ENCODE data around the gene FREY1.

FREY1 gene

GRCh38 chr11:45876401-45876800, 30.7 kb downstream of the FREY1 start:
- Histone ChIP-seq H3K9ac (no peak overlapping the region), H3K27ac (no peak overlapping the region), H3K4me2 (ENCODE audit: low read length) (no peak overlapping the region), H3K79me2 (no peaks in the 10 kb centered on the region), H3K9me3 (ENCODE audit: control insufficient read depth, low read length) (no peaks in the 10 kb centered on the region), H3K27me3 (ENCODE audit: control insufficient read depth, insufficient read depth, low read length) (no peaks in the 10 kb centered on the region), H3K4me1 (no peaks in the 10 kb centered on the region), H3K4me3 (ENCODE audit: low read depth, low read length) (no peak overlapping the region), H2AFZ (no peak overlapping the region), H3K36me3 (ENCODE audit: control insufficient read depth, insufficient read depth, low read length) (no peaks in the 10 kb centered on the region)
- no peak for TF ChIP-seq CTCF (IDR thresholded peaks at IDR 0.05)

GRCh38 chr11:45872651-45873356, 34.3 kb downstream of the FREY1 start:
- TF ChIP-seq CTCF (IDR thresholded peaks at IDR 0.05), result peak; percentile 51
- Histone ChIP-seq H3K9ac (no peak overlapping the region), H3K36me3 (ENCODE audit: control insufficient read depth, insufficient read depth, low read length) (no peaks in the 10 kb centered on the region), H3K4me3 (ENCODE audit: low read depth, low read length) (no peak overlapping the region), H2AFZ (no peak overlapping the region), H3K27me3 (ENCODE audit: control insufficient read depth, insufficient read depth, low read length) (no peaks in the 10 kb centered on the region), H3K4me2 (ENCODE audit: low read length) (no peak overlapping the region), H3K27ac (no peak overlapping the region), H3K9me3 (ENCODE audit: control insufficient read depth, low read length) (no peaks in the 10 kb centered on the region), H3K4me1 (no peaks in the 10 kb centered on the region), H3K79me2 (no peaks in the 10 kb centered on the region)

- no peak for TF ChIP-seq CTCF (IDR thresholded peaks at IDR 0.05)
These were observed 35.4 kb downstream of the FREY1 start for GRCh38 chr11:45871638-45872037.

GRCh38 chr11:45870706-45871105, 36.4 kb downstream of the FREY1 start:
- no peaks in the 10 kb centered on the region for H3K4me1 ChIP-seq
- no peaks in the 10 kb centered on the region for H3K27me3 ChIP-seq (ENCODE audit: control insufficient read depth, insufficient read depth, low read length)
- H3K9me3 ChIP-seq (ENCODE audit: control insufficient read depth, low read length), result no peaks in the 10 kb centered on the region
- H3K4me3 ChIP-seq (ENCODE audit: low read depth, low read length), result no peak overlapping the region
- H3K4me2 ChIP-seq (ENCODE audit: low read length), result no peak overlapping the region
- TF ChIP-seq CTCF (IDR thresholded peaks at IDR 0.05), result no peak
- H2AFZ ChIP-seq, result no peak overlapping the region
- no peaks in the 10 kb centered on the region for H3K36me3 ChIP-seq (ENCODE audit: control insufficient read depth, insufficient read depth, low read length)
- H3K79me2 ChIP-seq, result no peaks in the 10 kb centered on the region
- H3K9ac ChIP-seq, result no peak overlapping the region
- H3K27ac ChIP-seq, result no peak overlapping the region

More at GRCh38 chr11:45871638-45872037, 35.4 kb downstream of the FREY1 start:
- no peaks in the 10 kb centered on the region for H3K4me1 ChIP-seq
- H3K36me3 ChIP-seq (ENCODE audit: control insufficient read depth, insufficient read depth, low read length), result no peaks in the 10 kb centered on the region
- no peaks in the 10 kb centered on the region for H3K79me2 ChIP-seq
- H3K27me3 ChIP-seq (ENCODE audit: control insufficient read depth, insufficient read depth, low read length), result no peaks in the 10 kb centered on the region
- no peak overlapping the region for H3K9ac ChIP-seq
- no peaks in the 10 kb centered on the region for H3K9me3 ChIP-seq (ENCODE audit: control insufficient read depth, low read length)
- no peak overlapping the region for H3K4me2 ChIP-seq (ENCODE audit: low read length)
- no peak overlapping the region for H3K4me3 ChIP-seq (ENCODE audit: low read depth, low read length)
- H2AFZ ChIP-seq, result no peak overlapping the region
- no peak overlapping the region for H3K27ac ChIP-seq

GRCh38 chr11:45869551-45869950, 37.5 kb downstream of the FREY1 start:
- Histone ChIP-seq H3K27me3 (ENCODE audit: control insufficient read depth, insufficient read depth, low read length) (no peaks in the 10 kb centered on the region), H2AFZ (no peak overlapping the region), H3K4me2 (ENCODE audit: low read length) (no peak overlapping the region), H3K9me3 (ENCODE audit: control insufficient read depth, low read length) (no peaks in the 10 kb centered on the region), H3K79me2 (no peaks in the 10 kb centered on the region), H3K4me1 (no peaks in the 10 kb centered on the region), H3K36me3 (ENCODE audit: control insufficient read depth, insufficient read depth, low read length) (no peaks in the 10 kb centered on the region), H3K27ac (no peak overlapping the region), H3K4me3 (ENCODE audit: low read depth, low read length) (no peak overlapping the region), H3K9ac (no peak overlapping the region)
- no peak for TF ChIP-seq CTCF (IDR thresholded peaks at IDR 0.05)

All from parathyroid adenoma (tissue), 2 donors.